DOHH2 (cell line): ENCODE measurements around the gene SLC34A1.

Source experiments
- H3F3A ChIP-seq: fragments of 200-600 bp; sonication (generic), shearing (Covaris generic); 2 replicates; pipeline ENCODE4 v1.6.0; 2016; ENCODE audit warnings: antibody characterized with exemption, mild to moderate bottlenecking; ENCODE audit not compliant: control insufficient read depth, insufficient read depth
- H3K27ac ChIP-seq: fragments of 200-600 bp; sonication (generic); 2 replicates; pipeline ENCODE4 v1.5.1; 2014; ENCODE audit warnings: low read depth, mild to moderate bottlenecking, low read length, moderate library complexity
- H3K27me3 ChIP-seq: fragments of 200-600 bp; sonication (generic); 2 replicates; pipeline ENCODE4 v1.6.1; 2014; ENCODE audit warnings: mild to moderate bottlenecking, low read length, mixed read lengths; ENCODE audit not compliant: control insufficient read depth
- H3K36me3 ChIP-seq: fragments of 200-600 bp; sonication (generic); 2 replicates; pipeline ENCODE4 v1.6.1; 2014; ENCODE audit warnings: mild to moderate bottlenecking, low read length, moderate library complexity, mixed read lengths; ENCODE audit not compliant: control insufficient read depth
- H3K4me1 ChIP-seq: fragments of 200-600 bp; sonication (generic); 2 replicates; pipeline ENCODE4 v1.6.1; 2014; ENCODE audit warnings: mild to moderate bottlenecking, low read length, mixed read lengths; ENCODE audit not compliant: control insufficient read depth
- H3K4me2 ChIP-seq: fragments of 200-600 bp; sonication (generic); 2 replicates; pipeline ENCODE4 v1.6.0; 2014; ENCODE audit warnings: mild to moderate bottlenecking, low read length, moderate library complexity
- H3K4me3 ChIP-seq: fragments of 200-600 bp; sonication (generic); 2 replicates; pipeline ENCODE4 v1.5.1; 2014; ENCODE audit warnings: mild to moderate bottlenecking, low read length, mixed read lengths
- H3K79me2 ChIP-seq: fragments of 200-600 bp; sonication (generic); 2 replicates; pipeline ENCODE4 v1.6.1; 2014; ENCODE audit warnings: mild to moderate bottlenecking, low read length, mixed read lengths; ENCODE audit not compliant: control insufficient read depth
- H3K9me2 ChIP-seq: fragments of 200-600 bp; sonication (generic); replicated peaks from 2 replicates; pipeline ENCODE4 v1.6.1; 2014; ENCODE audit warnings: mild to moderate bottlenecking, low read length, mixed read lengths; ENCODE audit not compliant: control insufficient read depth
- H3K9me3 ChIP-seq: fragments of 200-600 bp; sonication (generic); 2 replicates; pipeline ENCODE4 v1.6.1; 2014; ENCODE audit warnings: antibody characterized with exemption, low read length, mixed read lengths; ENCODE audit not compliant: control insufficient read depth, insufficient read depth
- H4K20me1 ChIP-seq: fragments of 200-600 bp; sonication (generic); 2 replicates; pipeline ENCODE4 v1.6.0; 2014; ENCODE audit warnings: low read depth, mild to moderate bottlenecking, antibody characterized with exemption, low read length, moderate library complexity; ENCODE audit not compliant: control insufficient read depth, insufficient read depth
- CTCF ChIP-seq: fragments of 200-600 bp; sonication (generic); IDR thresholded peaks from one replicate; pipeline ENCODE4 v1.5.1; 2014; ENCODE audit warnings: antibody characterized with exemption, mild to moderate bottlenecking, low read depth, low read length; ENCODE audit not compliant: poor library complexity, severe bottlenecking
- EZH2phosphoT487 ChIP-seq: fragments of 200-600 bp; sonication (generic); IDR thresholded peaks from 2 replicates; pipeline ENCODE4 v1.6.1; 2017; ENCODE audit warnings: borderline replicate concordance, mild to moderate bottlenecking, antibody characterized with exemption, low read length, moderate library complexity, mixed read lengths

Gene SLC34A1

GRCh38 chr5:177346820-177347219 is 37.4 kb upstream of the SLC34A1 start:
- no peaks in the 10 kb centered on the region for H3K9me3 ChIP-seq
- no peak overlapping the region for H3K4me3 ChIP-seq
- peaks cover 19% of the 10 kb centered on the region; the same call in 1 of the 2 replicates for H4K20me1 ChIP-seq
- H3K27ac ChIP-seq, result no peak overlapping the region
- TF ChIP-seq CTCF, result no peak
- no peak for TF ChIP-seq EZH2phosphoT487
- peaks cover 27% of the 10 kb centered on the region for H3K4me1 ChIP-seq
- 0 out of 2 replicates have a peak, but pooled peaks cover 3% of the 10 kb centered on the region for H3F3A ChIP-seq
- H3K4me2 ChIP-seq, result no peak overlapping the region
- peaks cover 57% of the 10 kb centered on the region for H3K36me3 ChIP-seq
- no peaks in the 10 kb centered on the region for H3K27me3 ChIP-seq
- H3K79me2 ChIP-seq, result peaks cover 92% of the 10 kb centered on the region
- no peaks in the 10 kb centered on the region for H3K9me2 ChIP-seq

- no peak overlapping the region for H3K27ac ChIP-seq
- peak overlapping the region; percentile 30; the same call in 1 of the 2 replicates for H3K4me2 ChIP-seq
- 0 out of 2 replicates have a peak, but pooled peaks cover 3% of the 10 kb centered on the region for H3F3A ChIP-seq
- H3K36me3 ChIP-seq, result peaks cover 51% of the 10 kb centered on the region
- no peak overlapping the region for H3K4me3 ChIP-seq
- H3K27me3 ChIP-seq, result no peaks in the 10 kb centered on the region
- H3K4me1 ChIP-seq, result peaks cover 33% of the 10 kb centered on the region
- peaks cover 84% of the 10 kb centered on the region for H3K79me2 ChIP-seq
- H3K9me2 ChIP-seq, result no peaks in the 10 kb centered on the region
- peaks cover 19% of the 10 kb centered on the region; the same call in 1 of the 2 replicates for H4K20me1 ChIP-seq
- TF ChIP-seq EZH2phosphoT487 (no peak), CTCF (no peak)
- no peaks in the 10 kb centered on the region for H3K9me3 ChIP-seq
Observed at GRCh38 chr5:177347699-177348098, 36.5 kb upstream of the SLC34A1 start.

GRCh38 chr5:177349362-177349647 is 34.9 kb upstream of the SLC34A1 start:
- peaks cover 70% of the 10 kb centered on the region for H3K79me2 ChIP-seq
- peak overlapping the region; percentile 71 for H3K4me2 ChIP-seq
- peaks cover 33% of the 10 kb centered on the region for H3K4me1 ChIP-seq
- H3K36me3 ChIP-seq, result peaks cover 43% of the 10 kb centered on the region
- no peaks in the 10 kb centered on the region for H3K9me3 ChIP-seq
- H3K4me3 ChIP-seq, result peak overlapping the region; percentile 89
- no peak overlapping the region for H3K27ac ChIP-seq
- H3K9me2 ChIP-seq, result no peaks in the 10 kb centered on the region
- 0 out of 2 replicates have a peak, but pooled peaks cover 3% of the 10 kb centered on the region for H3F3A ChIP-seq
- no peaks in the 10 kb centered on the region for H3K27me3 ChIP-seq
- H4K20me1 ChIP-seq, result peaks cover 19% of the 10 kb centered on the region; the same call in 1 of the 2 replicates
- TF ChIP-seq CTCF, result no peak
